ENCODE data around the gene NEK11.

NEK11 gene

DNA sequence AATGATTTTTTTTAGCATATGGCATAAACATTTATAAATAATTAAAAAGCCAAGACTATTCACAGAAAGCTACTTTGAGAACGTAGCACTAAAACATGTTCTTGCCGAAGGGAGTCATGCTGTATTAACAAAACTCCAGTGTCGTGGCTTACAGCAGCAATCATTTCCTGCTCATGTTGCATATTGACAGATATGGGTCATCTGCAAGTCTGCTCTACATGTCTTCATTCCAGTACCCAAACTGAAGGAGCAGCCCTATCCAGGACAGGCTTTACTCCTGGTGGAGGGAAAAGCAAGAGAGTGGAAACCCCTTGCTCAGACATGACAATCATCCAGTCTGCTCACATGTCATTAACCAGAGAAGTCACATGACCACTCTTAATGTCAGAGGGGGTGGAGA, 87.6 kb downstream of the NEK11 start:
- DNase-seq (ENCODE audit: insufficient read length, low spot score), result no peak

GRCh38 chr3:131125684-131126083, 99.0 kb downstream of the NEK11 start:
- no peak for FAIRE-seq
- no peak for DNase-seq (ENCODE audit: insufficient read length, low spot score)

More for the DNA sequence above, 87.6 kb downstream of the NEK11 start:
- no peak for FAIRE-seq

DNA sequence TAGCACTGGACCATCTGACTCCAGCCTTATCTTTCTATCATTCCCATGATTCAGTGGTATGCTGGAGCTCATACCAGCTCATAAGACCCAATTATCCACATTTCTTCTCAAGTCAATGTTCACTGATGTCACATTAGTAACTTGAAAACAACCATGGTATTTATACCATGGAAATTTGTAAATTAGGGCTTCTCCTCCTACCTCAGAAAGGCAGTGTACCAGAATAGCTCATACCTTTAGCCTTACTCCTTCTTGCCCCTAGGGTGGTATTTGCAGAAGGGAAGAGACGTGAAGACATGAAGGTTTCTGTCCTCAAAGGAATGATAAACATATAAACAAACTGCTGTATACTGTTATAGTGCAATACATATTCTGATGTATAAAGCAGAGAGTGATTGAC, 114.2 kb downstream of the NEK11 start:
- FAIRE-seq, result no peak
- DNase-seq (ENCODE audit: insufficient read length, low spot score), result no peak

DNA sequence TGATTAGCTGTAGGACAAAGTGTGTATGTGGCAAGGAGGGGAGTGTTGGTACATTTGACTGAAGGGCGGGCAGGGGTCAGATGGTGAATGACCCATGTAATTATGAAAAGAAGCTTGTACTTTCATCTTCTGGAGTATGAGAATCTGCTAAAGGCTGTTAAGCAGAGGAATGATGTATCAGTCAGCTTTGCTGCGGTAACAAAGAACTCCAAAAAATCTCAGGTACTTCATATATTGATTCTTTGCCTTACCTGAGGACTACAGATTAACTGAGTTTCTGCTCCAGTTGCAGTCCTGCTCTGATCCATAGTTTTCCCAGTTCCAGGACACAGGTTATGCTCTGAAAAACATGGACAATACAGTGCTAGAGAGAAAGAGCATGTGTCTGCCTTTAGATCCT, 115.1 kb downstream of the NEK11 start:
- no peak for FAIRE-seq
- DNase-seq (ENCODE audit: insufficient read length, low spot score), result no peak

GRCh38 chr3:131142580-131142979, 115.9 kb downstream of the NEK11 start:
- DNase-seq (ENCODE audit: insufficient read length, low spot score) (no peak), FAIRE-seq (no peak)

DNA sequence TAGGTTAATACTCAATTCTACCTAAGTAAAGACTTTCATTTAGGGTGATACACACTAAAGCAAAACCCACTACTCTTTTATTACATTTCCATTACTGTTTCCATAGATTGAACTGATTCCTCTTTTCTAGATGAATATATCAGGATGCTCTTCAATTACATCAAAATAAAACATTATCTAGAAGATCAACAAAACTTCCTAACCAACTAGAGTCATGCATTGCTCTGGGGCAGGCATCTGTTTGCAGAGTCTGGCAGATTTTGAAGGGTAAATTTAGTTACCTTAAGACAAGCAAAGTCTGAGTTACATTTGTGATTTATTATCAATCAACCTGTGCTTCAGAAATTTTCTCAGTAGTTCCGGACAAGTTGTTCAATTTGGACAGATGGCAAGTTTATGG, 117.1 kb downstream of the NEK11 start:
- no peak for FAIRE-seq

GRCh38 chr3:131147534-131147933, 120.9 kb downstream of the NEK11 start:
- no peak for FAIRE-seq
- DNase-seq (ENCODE audit: insufficient read length, low spot score), result no peak

More for the DNA sequence above, 117.1 kb downstream of the NEK11 start:
- DNase-seq (ENCODE audit: insufficient read length, low spot score), result no peak

- DNase-seq (ENCODE audit: insufficient read length, low spot score), result no peak
- FAIRE-seq, result no peak
Observed at GRCh38 chr3:131158434-131158833, 131.8 kb downstream of the NEK11 start.

DNA sequence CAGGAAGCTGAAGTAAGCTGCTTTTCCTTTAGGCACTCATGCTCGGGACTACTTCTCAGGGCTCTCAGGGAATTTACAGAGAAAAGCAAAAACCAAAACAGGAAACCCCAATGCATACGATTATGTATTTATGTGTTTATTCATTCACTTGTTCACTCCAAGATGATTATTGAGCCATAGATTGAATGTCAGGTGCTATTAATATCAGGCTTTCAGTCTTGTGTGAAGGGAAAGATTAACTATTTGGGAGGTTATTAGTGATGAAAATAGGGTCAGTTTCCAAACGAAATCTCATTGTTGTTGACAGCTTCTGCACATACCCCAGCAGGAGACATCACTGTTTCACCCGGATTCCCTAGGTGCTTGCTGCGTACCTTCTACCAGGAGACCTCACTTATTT, 135.8 kb downstream of the NEK11 start:
- DNase-seq (ENCODE audit: insufficient read length, low spot score) (no peak), FAIRE-seq (no peak)

DNA sequence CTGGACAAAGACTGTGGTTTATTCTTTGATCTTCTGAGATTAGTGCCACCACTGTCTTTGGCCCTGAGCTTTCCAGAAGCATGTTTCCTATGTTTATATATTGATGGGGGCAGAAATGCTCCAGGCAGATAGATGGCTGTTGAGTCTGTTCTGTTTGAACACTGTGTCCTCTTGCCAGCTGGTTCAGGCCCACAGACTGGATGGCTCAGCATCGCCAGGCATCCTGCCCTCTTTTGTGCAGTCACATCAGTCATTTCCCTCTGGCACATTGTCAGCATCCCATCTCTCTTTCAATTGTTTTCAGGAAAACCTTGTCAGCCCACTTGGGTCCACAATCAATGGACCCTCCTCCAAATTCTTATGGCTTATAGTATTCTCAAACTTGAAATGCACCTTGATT, 141.2 kb downstream of the NEK11 start:
- DNase-seq (ENCODE audit: insufficient read length, low spot score) (no peak), FAIRE-seq (no peak)

- DNase-seq (ENCODE audit: insufficient read length, low spot score) (no peak), FAIRE-seq (no peak)
Observed at GRCh38 chr3:131169331-131169730, 142.7 kb downstream of the NEK11 start.

DNA sequence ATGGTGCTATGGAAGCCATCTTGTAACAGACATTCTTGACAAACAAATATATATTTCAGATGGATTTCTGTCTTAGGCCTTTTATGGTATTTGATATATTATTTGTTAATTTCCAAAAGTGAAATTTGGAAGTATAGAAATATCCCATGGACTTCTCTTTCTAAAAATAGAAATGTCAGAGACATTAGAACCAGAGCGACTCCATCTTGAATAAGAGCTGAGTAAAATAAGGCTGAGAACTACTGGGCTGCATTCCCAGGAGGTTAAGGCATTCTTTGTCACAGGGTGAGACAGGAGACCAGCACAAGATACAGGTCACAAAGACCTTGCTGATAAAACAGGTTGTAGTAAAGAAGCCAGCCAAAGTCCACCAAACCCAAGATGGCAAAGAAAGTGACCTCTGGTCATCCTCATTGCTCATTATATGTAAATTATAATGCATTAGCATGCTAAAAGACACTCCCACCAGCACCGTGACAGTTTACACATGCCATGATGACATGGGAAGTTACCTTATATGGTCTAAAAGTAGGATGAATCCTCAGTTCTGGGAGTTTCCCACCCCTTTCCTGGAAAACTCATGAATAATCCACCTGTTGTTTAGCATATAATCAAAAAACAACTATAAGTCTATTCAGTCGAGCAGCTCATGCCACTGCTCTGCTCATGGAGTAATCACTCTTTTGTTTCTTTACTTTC, 146.0 kb downstream of the NEK11 start:
- no peak for FAIRE-seq
- no peak for DNase-seq (ENCODE audit: insufficient read length, low spot score)

- DNase-seq (ENCODE audit: insufficient read length, low spot score) (no peak), FAIRE-seq (no peak)
Observed at GRCh38 chr3:131174752-131175151, 148.1 kb downstream of the NEK11 start.

GRCh38 chr3:131178710-131179375, 152.2 kb downstream of the NEK11 start:
- DNase-seq (ENCODE audit: insufficient read length, low spot score) (no peak), FAIRE-seq (no peak)

GRCh38 chr3:131192701-131193100, 166.0 kb downstream of the NEK11 start:
- no peak for DNase-seq (ENCODE audit: insufficient read length, low spot score)
- no peak for FAIRE-seq

GRCh38 chr3:131193641-131194238, 167.1 kb downstream of the NEK11 start:
- FAIRE-seq (no peak), DNase-seq (ENCODE audit: insufficient read length, low spot score) (no peak)

DNA sequence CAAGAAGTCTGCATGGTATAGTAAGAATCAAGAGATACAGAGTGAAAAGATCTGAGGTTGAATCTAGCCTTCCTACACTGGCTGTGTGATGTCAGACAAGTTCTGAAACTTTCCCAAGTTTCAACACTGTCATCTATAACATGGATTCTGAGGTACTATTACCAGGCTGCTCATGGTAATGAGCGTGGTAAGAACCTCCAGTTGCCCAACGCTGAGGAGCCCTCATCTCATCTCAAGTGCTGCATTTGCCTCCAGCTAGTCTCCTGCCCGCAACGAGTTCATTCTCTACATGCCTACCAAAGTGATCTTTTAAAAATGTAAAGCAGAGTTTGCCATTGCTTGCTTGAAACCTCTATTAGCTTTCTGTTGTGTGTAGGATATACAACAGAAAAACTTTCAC, 168.1 kb downstream of the NEK11 start:
- FAIRE-seq (no peak), DNase-seq (ENCODE audit: insufficient read length, low spot score) (no peak)

DNA sequence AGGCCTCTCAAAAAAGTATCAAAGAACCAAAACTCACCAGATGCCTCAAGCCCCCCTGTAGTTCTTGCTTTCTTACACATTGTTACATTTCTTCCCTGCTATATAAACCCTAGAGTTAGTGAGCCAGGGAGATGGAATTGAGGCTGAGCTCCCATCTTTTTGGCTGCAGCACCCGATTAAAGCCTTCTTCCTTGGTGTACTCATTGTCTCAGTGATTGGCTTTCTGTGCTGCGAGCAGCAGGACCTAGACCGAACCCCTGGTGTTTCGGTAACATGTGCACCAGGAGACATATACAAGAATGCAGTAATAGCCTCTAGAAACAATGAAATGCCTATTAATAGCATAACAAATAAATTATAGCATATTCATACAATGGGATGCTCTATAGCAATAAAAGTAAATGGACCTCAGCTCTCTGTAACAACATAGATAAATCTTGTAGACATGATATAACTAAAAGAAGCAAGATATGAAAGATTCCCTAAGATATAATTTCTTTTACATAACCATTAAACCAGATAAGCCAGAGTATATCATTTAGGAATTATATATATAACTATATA, 174.0 kb downstream of the NEK11 start:
- DNase-seq (ENCODE audit: insufficient read length, low spot score) (no peak), FAIRE-seq (no peak)

DNA sequence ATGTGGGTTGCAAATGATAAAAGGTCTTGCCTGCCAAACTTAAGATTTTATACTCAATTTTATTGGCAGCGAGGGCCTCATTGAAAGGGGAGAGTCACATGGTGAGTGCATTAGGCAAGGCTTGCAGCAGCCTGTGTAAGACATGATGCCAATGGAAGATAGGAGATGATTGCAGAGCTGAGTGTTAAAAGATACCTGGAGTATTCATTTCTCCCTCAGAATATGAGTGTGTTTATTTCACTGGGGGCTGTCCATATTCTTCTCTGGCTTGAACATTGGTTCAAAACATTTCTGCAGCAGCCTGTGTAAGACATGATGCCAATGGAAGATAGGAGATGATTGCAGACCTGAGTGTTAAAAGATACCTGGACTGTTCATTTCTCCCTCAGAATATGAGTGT, 189.7 kb downstream of the NEK11 start:
- FAIRE-seq, result peak; percentile 42

GRCh38 chr3:131216801-131217200, 190.1 kb downstream of the NEK11 start:
- FAIRE-seq, result peak; percentile 28

More for the DNA sequence above, 189.7 kb downstream of the NEK11 start:
- no peak for DNase-seq (ENCODE audit: insufficient read length, low spot score)

DNA sequence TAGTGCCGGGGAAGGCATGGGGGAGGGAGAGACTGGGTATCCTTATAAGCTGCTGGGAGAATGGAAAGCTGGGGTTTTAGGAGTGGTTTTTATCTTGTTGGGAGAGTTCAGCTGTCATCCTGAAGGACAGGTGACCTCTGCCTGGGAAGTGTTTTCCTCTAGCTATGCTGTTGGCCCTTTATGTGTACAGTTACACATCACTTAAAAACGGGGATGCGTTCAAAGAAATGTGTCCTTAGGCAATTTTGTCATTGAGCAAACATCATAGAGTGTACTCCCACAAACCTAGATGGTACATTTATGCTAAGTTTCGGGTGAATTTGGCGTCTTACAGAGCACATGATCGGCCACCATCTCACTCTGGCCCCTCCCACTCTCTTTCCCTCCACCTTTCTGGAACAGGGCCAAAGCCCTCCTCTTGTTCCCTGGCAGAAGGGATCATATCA, 190.6 kb downstream of the NEK11 start:
- no peak for DNase-seq (ENCODE audit: insufficient read length, low spot score)
- FAIRE-seq, result no peak

More at GRCh38 chr3:131216801-131217200, 190.1 kb downstream of the NEK11 start:
- peak; percentile 25 for DNase-seq (ENCODE audit: insufficient read length, low spot score)

- FAIRE-seq, result no peak
- no peak for DNase-seq (ENCODE audit: insufficient read length, low spot score)
Observed at GRCh38 chr3:131218196-131218595, 191.5 kb downstream of the NEK11 start.

All from HTR-8/SVneo (cell line).